GM21723 (cell line): ENCODE measurements around the gene CACNA1I.

Experiments
- ATAC-seq: cut with Tn5 transposase; IDR thresholded peaks from one replicate; pipeline ENCODE4 v1.9.1; 2021; ENCODE audit warnings: mild to moderate bottlenecking, moderate library complexity; ENCODE audit not compliant: unreplicated experiment

Gene CACNA1I

GRCh38 chr22:39621826-39622225 lies 51.3 kb downstream of the CACNA1I start:
- ATAC-seq = no peak

- ATAC-seq = no peak
Measured at GRCh38 chr22:39622881-39623367, 52.4 kb downstream of the CACNA1I start.

- ATAC-seq = no peak
Measured at GRCh38 chr22:39623603-39624500, 53.3 kb downstream of the CACNA1I start.

- ATAC-seq = no peak
Measured at GRCh38 chr22:39624501-39624821, 53.9 kb downstream of the CACNA1I start.

- no peak for ATAC-seq
Measured at GRCh38 chr22:39625569-39626537, 55.3 kb downstream of the CACNA1I start.

GRCh38 chr22:39627208-39627607 lies 56.7 kb downstream of the CACNA1I start:
- ATAC-seq = no peak

GRCh38 chr22:39627865-39628562 lies 57.5 kb downstream of the CACNA1I start:
- no peak for ATAC-seq

GRCh38 chr22:39628563-39629080 lies 58.1 kb downstream of the CACNA1I start:
- no peak for ATAC-seq

- no peak for ATAC-seq
Measured at GRCh38 chr22:39629851-39630250, 59.3 kb downstream of the CACNA1I start.

- ATAC-seq = no peak
Measured at GRCh38 chr22:39630721-39631120, 60.2 kb downstream of the CACNA1I start.

GRCh38 chr22:39631381-39632286 lies 61.1 kb downstream of the CACNA1I start:
- ATAC-seq = no peak

GRCh38 chr22:39634530-39635405 lies 64.2 kb downstream of the CACNA1I start:
- no peak for ATAC-seq

- ATAC-seq = no peak
Measured at GRCh38 chr22:39635719-39636118, 65.2 kb downstream of the CACNA1I start.

GRCh38 chr22:39638958-39639357 lies 68.4 kb downstream of the CACNA1I start:
- ATAC-seq = no peak

GRCh38 chr22:39641660-39642310 lies 71.2 kb downstream of the CACNA1I start:
- no peak for ATAC-seq

GRCh38 chr22:39643311-39644083 lies 72.9 kb downstream of the CACNA1I start:
- no peak for ATAC-seq

- no peak for ATAC-seq
Measured at GRCh38 chr22:39645532-39645931, 75.0 kb downstream of the CACNA1I start.
